HL-60 (cell line): ENCODE data around the gene PSMD1.

Experiments
- CTCF ChIP-seq: IDR thresholded peaks from one replicate; pipeline ENCODE4 v1.5.1; 2011; ENCODE audit warnings: low read length, control low read depth, inconsistent platforms; ENCODE audit not compliant: insufficient read depth
- GABPA ChIP-seq: IDR thresholded peaks from 2 replicates; pipeline ENCODE4 v1.6.1; 2012; ENCODE audit warnings: low read depth
- POLR2AphosphoS5 ChIP-seq: IDR thresholded peaks from 2 replicates; pipeline ENCODE4 v1.6.1; 2012; ENCODE audit warnings: low read depth
- REST ChIP-seq: IDR thresholded peaks from 2 replicates; pipeline ENCODE4 v1.6.1; 2012; ENCODE audit warnings: low read depth; ENCODE audit not compliant: insufficient replicate concordance

GRCh38 chr2:231043796-231044195 lies 12.9 kb upstream of the PSMD1 start:
- TF ChIP-seq CTCF = no peak
- no peak for TF ChIP-seq GABPA
- TF ChIP-seq REST = no peak
- TF ChIP-seq POLR2AphosphoS5 = no peak
